Body of pancreas (tissue), 4 donors: ENCODE measurements around the gene HOXA3. TPM values are rescaled to one million over a fixed set of nuclear protein-coding genes. Genes with fewer than 3 reads are reported as not detected.

Experiments
- ATAC-seq: fragments of 150-250 bp; one replicate; pipeline ENCODE4 v1.9.1; 2016
- DNase-seq, 4 donors: peaks; one replicate each; pipeline ENCODE4 v3.0.0-alpha.2; 2019
- H3K27ac ChIP-seq, 4 donors: fragments of 200-600 bp; sonication (generic); 1 replicate in 3 of 4; 2 replicates in 1 of 4; pipeline versions ENCODE4 v1.5.1 to v1.6.1; 2016 to 2019; ENCODE audit warnings: mild to moderate bottlenecking in 1 of 4, mixed read lengths in 1 of 4, moderate library complexity in 1 of 4
- H3K27me3 ChIP-seq, 2 donors: fragments of 200-600 bp; sonication (generic); one replicate each; pipeline ENCODE4 v1.6.0; 2016; ENCODE audit warnings: mild to moderate bottlenecking in 1 of 2
- H3K36me3 ChIP-seq, 2 donors: fragments of 200-600 bp; sonication (generic); replicated peaks in 1 of 2; 2 replicates each; pipeline ENCODE4 v1.5.1; 2016; ENCODE audit warnings: low read depth in 2 of 2; ENCODE audit not compliant: insufficient read depth in 1 of 2
- H3K4me1 ChIP-seq: fragments of 200-600 bp; sonication (generic); one replicate; pipeline ENCODE4 v1.6.0; 2016
- H3K4me3 ChIP-seq, 2 donors: fragments of 200-600 bp; sonication (generic); 1 replicate in 1 of 2; 2 replicates in 1 of 2; pipeline ENCODE4 v1.5.1; 2016 to 2019
- H3K9me3 ChIP-seq, 3 donors: fragments of 200-600 bp; sonication (generic); 1 replicate in 2 of 3; 2 replicates in 1 of 3; pipeline ENCODE4 v1.5.1; 2016
- CTCF ChIP-seq, 7 experiments: fragments of 450-650 bp in 4 of 7; fragments of 200-600 bp in 3 of 7; sonication (generic) in 3 of 7; IDR thresholded peaks; one replicate each; pipeline ENCODE4 v1.5.1; 2016 to 2019; ENCODE audit warnings: antibody characterized with exemption in 7 of 7
- POLR2A ChIP-seq, 3 donors: fragments of 450-650 bp; IDR thresholded peaks; one replicate each; pipeline ENCODE4 v1.6.1; 2016; ENCODE audit warnings: antibody characterized with exemption in 3 of 3, mild to moderate bottlenecking in 2 of 3
- WGBS, 2 donors: methylation state at CpG; one replicate each; pipeline ENCODE4 v1.1.5; 2017; 5-methylcytosine and 5-hydroxymethylcytosine counted together
- intact Hi-C: fragments of 100-400 bp; cut with DNase I; formaldehyde crosslinking; loops from one replicate; pipeline ENCODE4 v1.15.1; 2023
- microRNA counts, 2 donors: library from miRNA; unstranded; fragments of <30 nt; microRNA quantifications; one replicate each; lab custom pipeline; 2017
- microRNA-seq, 2 donors: library from miRNA; unstranded; fragments of <30 nt; microRNA quantifications; one replicate each; pipeline ENCODE4, GENCODE V29; 2016; ENCODE audit warnings: borderline number of aligned reads in 2 of 2, borderline replicate concordance in 2 of 2
- small RNA-seq: library from RNA; depleted of rRNA; stranded (forward); fragments of <200 nt; gene quantifications from one replicate; pipeline ENCODE3, GENCODE V24; 2016
- total RNA-seq, 2 donors: library from RNA; depleted of rRNA; stranded (reverse); fragments of >200 nt; gene quantifications; one replicate each; pipeline ENCODE4 v1.1.0, GENCODE V29; 2016

Gene HOXA3
- total RNA-seq, 2 donors from 2014 or later, result 1.6 TPM; not detected in 1

- no peak for ATAC-seq
- Histone ChIP-seq H3K4me1 (no peaks in the 10 kb centered on the region), H3K36me3 (no peaks in the 10 kb centered on the region), H3K9me3 (no peaks in the 10 kb centered on the region), H3K27ac (no peak overlapping the region), H3K27me3 (no peaks in the 10 kb centered on the region), H3K4me3 (no peak overlapping the region)
- intact Hi-C loops, result no loop called here
- no peak for TF ChIP-seq CTCF (IDR thresholded peaks at IDR 0.05)
- TF ChIP-seq POLR2A (IDR thresholded peaks at IDR 0.05), result no peak
- WGBS, 2 donors, result 78 to 82% methylated on average over 2 of the region's 2 CpGs
- DNase-seq, result no peak
These were observed 87.7 kb downstream of the HOXA3 start for GRCh38 chr7:27064661-27065060.

GRCh38 chr7:27064159-27064558 is 88.2 kb downstream of the HOXA3 start:
- 25 to 31% methylated on average over 2 of the region's 2 CpGs for WGBS, 2 donors
- Histone ChIP-seq H3K4me3 (no peak overlapping the region), H3K4me1 (no peaks in the 10 kb centered on the region), H3K27ac (no peak overlapping the region), H3K36me3 (no peaks in the 10 kb centered on the region), H3K9me3 (no peaks in the 10 kb centered on the region), H3K27me3 (no peaks in the 10 kb centered on the region)
- no peak for ATAC-seq
- DNase-seq, result no peak
- no peak for TF ChIP-seq CTCF (IDR thresholded peaks at IDR 0.05)
- TF ChIP-seq POLR2A (IDR thresholded peaks at IDR 0.05), result no peak
- intact Hi-C loops, result no loop called here

- Histone ChIP-seq H3K9me3 (no peaks in the 10 kb centered on the region), H3K4me3 (no peak overlapping the region), H3K27ac (no peak overlapping the region), H3K27me3 (no peaks in the 10 kb centered on the region), H3K36me3 (no peaks in the 10 kb centered on the region), H3K4me1 (no peaks in the 10 kb centered on the region)
- no peak for ATAC-seq
- no peak for DNase-seq
- TF ChIP-seq CTCF (IDR thresholded peaks at IDR 0.05) (no peak), POLR2A (IDR thresholded peaks at IDR 0.05) (no peak)
- intact Hi-C loops, result no loop called here
- 80 to 86% methylated on average over 4 of the region's 4 CpGs for WGBS, 2 donors
These were observed 89.4 kb downstream of the HOXA3 start for GRCh38 chr7:27062946-27063345.

MicroRNAs within 50 kb of the gene (microRNA counts, 767-probe panel; counts per million panel counts)
- 0 to 736 counts per million in 2 donors for microRNA hsa-miR-196b-5p (lab: Ali Mortazavi, UCI)

Small RNA genes within 50 kb of the gene (microRNA-seq; reads per million reads assigned to microRNA genes)
- gene MIR196B, result 9.3 to 19.3 reads per million in 2 donors

Small RNA genes within 50 kb of the gene (small RNA-seq; reads per million reads assigned to genes)
- gene AC004080.5 (not detected), gene RF01977 (not detected), gene RF02140 (not detected), gene RF02141 (not detected)

Other genes starting within 250 kb of the HOXA3 start
- gene HOXA1, start 56.6 kb downstream of the HOXA3 start, total RNA-seq, result not detected
- gene HOXA2, start 49.9 kb downstream of the HOXA3 start, total RNA-seq, result under 1 TPM in 1 of 2 donors, not detected in 1; 0.66 TPM
- 1 to 10 TPM in 1 of 2 donors, under 1 TPM in 1; 0.78 to 1.6 TPM for gene HOXA4, start 21.8 kb downstream of the HOXA3 start, total RNA-seq
- gene HOXA5, start 8.9 kb downstream of the HOXA3 start, total RNA-seq, result 1 to 10 TPM in 1 of 2 donors, under 1 TPM in 1; 0.99 to 2.6 TPM
- gene HOXA6, start 4.8 kb downstream of the HOXA3 start, total RNA-seq, result not detected
- gene HOXA7, start 4.1 kb upstream of the HOXA3 start, total RNA-seq, result under 1 TPM; 0.26 to 0.66 TPM
- not detected for gene HOXA9, start 13.0 kb upstream of the HOXA3 start, total RNA-seq
- gene HOXA10, start 21.7 kb upstream of the HOXA3 start, total RNA-seq, result under 1 TPM in 1 of 2 donors, not detected in 1; 0.52 TPM
- gene HOXA11, start 32.6 kb upstream of the HOXA3 start, total RNA-seq, result not detected
- gene HOXA13, start 47.5 kb upstream of the HOXA3 start, total RNA-seq, result not detected
- not detected for gene EVX1, start 90.2 kb upstream of the HOXA3 start, total RNA-seq